Measurements from ENCODE around the gene EFHD2.
"Not testable (repeated sequence)": the region's sequence is repeated elsewhere in the genome, so short reads cannot be mapped to it uniquely, and the experiment has no call there.

- not testable (repeated sequence) for TF ChIP-seq CTCF, POLR2A (IDR thresholded peaks at IDR 0.05)
Measured at GRCh38 chr1:15428252-15428651, 18.6 kb downstream of the EFHD2 start.
